HCT116 (cell line): Measurements from ENCODE around the gene NSFL1C. TPM values are rescaled to one million over a fixed set of nuclear protein-coding genes. Genes with fewer than 3 reads are reported as not detected.

Source experiments
- ATAC-seq: fragments of 200-7000 bp; cut with Tn5 transposase; 2 replicates; pipeline ENCODE4 v1.9.1; 2020; ENCODE audit warnings: mild to moderate bottlenecking, moderate library complexity
- BruUV-seq: library from RNA; stranded (reverse); fragments of 400-500 nt; replicated peaks from 2 replicates; lab custom pipeline; 2021; lab: Mats Ljungman, UMichigan
- CTCF ChIA-PET: fragments of 300-600 bp; sonication (Branson Sonifier 250); formaldehyde crosslinking; loops from one replicate; lab custom pipeline; 2021; ENCODE audit warnings: antibody characterized with exemption; lab: Charles Lee
- POLR2A ChIA-PET: fragments of 300-600, 350-600 bp; sonication (Branson Sonifier 250); formaldehyde crosslinking; loops from one replicate; lab custom pipeline; 2021; ENCODE audit warnings: antibody characterized with exemption; lab: Charles Lee
- RAD21 ChIA-PET, 2 experiments: fragments of 300-600 bp; sonication (Branson Sonifier 250); formaldehyde crosslinking; loops; one replicate each; lab custom pipeline; 2023; ENCODE audit warnings: low total read pairs in 2 of 2; ENCODE audit not compliant: uncharacterized antibody in 2 of 2, unreplicated experiment in 2 of 2, low non-redundant PET in 1 of 2; lab: Charles Lee
- DNase-seq: peaks from one replicate; pipeline ENCODE4 v3.0.0-alpha.2; 2010; ENCODE audit warnings: low read depth, low spot score
- H2AFZ ChIP-seq: fragments of 200-600 bp; shearing (Covaris generic), sonication (generic); 2 replicates; pipeline ENCODE4 v1.6.1; 2017; ENCODE audit warnings: low read depth, mixed run types, mixed read lengths, antibody characterized with exemption, low read length; ENCODE audit not compliant: poor library complexity, severe bottlenecking
- H3K27ac ChIP-seq: 2 replicates; pipeline ENCODE4 v1.5.1; 2012; ENCODE audit warnings: low read depth, low read length
- H3K27me3 ChIP-seq: fragments of 200-600 bp; sonication (generic); 2 replicates; pipeline ENCODE4 v1.6.1; 2016; ENCODE audit warnings: mixed run types, low read length, mixed read lengths; ENCODE audit not compliant: insufficient read depth
- H3K36me3 ChIP-seq, 2 experiments: fragments of 200-500 bp in 1 of 2; fragments of 200-600 bp in 1 of 2; sonication (Bioruptor generic) in 1 of 2; sonication (generic) in 1 of 2; 2 replicates each; pipeline versions ENCODE4 v1.5.1 to v1.6.1; 2014 to 2016; ENCODE audit warnings: low read length in 2 of 2, inconsistent platforms in 1 of 2, mixed read lengths in 1 of 2, mixed run types in 1 of 2; ENCODE audit not compliant: insufficient read depth in 2 of 2, control insufficient read depth in 1 of 2
- H3K4me1 ChIP-seq, 2 experiments: fragments of 200-600 bp in 1 of 2; sonication (generic) in 1 of 2; 2 replicates each; pipeline versions ENCODE4 v1.5.1 to v1.6.1; 2012 to 2017; ENCODE audit warnings: low read length in 2 of 2, inconsistent platforms in 1 of 2, mild to moderate bottlenecking in 1 of 2, mixed read lengths in 1 of 2, mixed run types in 1 of 2, moderate library complexity in 1 of 2; ENCODE audit not compliant: insufficient read depth in 2 of 2, control insufficient read depth in 1 of 2
- H3K4me2 ChIP-seq: fragments of 200-600 bp; sonication (generic); 2 replicates; pipeline ENCODE4 v1.6.1; 2017; ENCODE audit warnings: mixed run types, low read length, mixed read lengths
- H3K4me3 ChIP-seq, 2 experiments: fragments of 200-600 bp in 1 of 2; sonication (generic) in 1 of 2; replicated peaks in 1 of 2; 2 replicates each; pipeline ENCODE4 v1.5.1; 2011 to 2016; ENCODE audit warnings: low read length in 2 of 2, control low read depth in 1 of 2, low read depth in 1 of 2, mild to moderate bottlenecking in 1 of 2, mixed read lengths in 1 of 2, mixed run types in 1 of 2
- H3K79me2 ChIP-seq: fragments of 200-600 bp; sonication (generic); 2 replicates; pipeline ENCODE4 v1.6.1; 2017; ENCODE audit warnings: mild to moderate bottlenecking, mixed run types, low read length, moderate library complexity, mixed read lengths; ENCODE audit not compliant: insufficient read depth
- H3K9ac ChIP-seq: fragments of 200-600 bp; sonication (generic); 2 replicates; pipeline ENCODE4 v1.6.1; 2016; ENCODE audit warnings: low read length, mixed read lengths
- H3K9me2 ChIP-seq: fragments of 200-600 bp; sonication (generic), shearing (Covaris generic); 2 replicates; pipeline ENCODE4 v1.6.1; 2017; ENCODE audit warnings: mixed run types, mild to moderate bottlenecking, moderate library complexity; ENCODE audit not compliant: insufficient read depth
- H3K9me3 ChIP-seq, 2 experiments: fragments of 200-500 bp in 1 of 2; fragments of 200-600 bp in 1 of 2; sonication (Bioruptor generic) in 1 of 2; sonication (generic) in 1 of 2; 2 replicates each; pipeline ENCODE4 v1.6.1; 2014 to 2017; ENCODE audit warnings: low read length in 2 of 2, mixed read lengths in 2 of 2, inconsistent platforms in 1 of 2, low read depth in 1 of 2, mild to moderate bottlenecking in 1 of 2, mixed run types in 1 of 2, moderate library complexity in 1 of 2; ENCODE audit not compliant: control insufficient read depth in 1 of 2, insufficient read depth in 1 of 2
- H4K20me1 ChIP-seq: fragments of 200-600 bp; sonication (generic), shearing (Covaris generic); 2 replicates; pipeline ENCODE4 v1.6.1; 2017; ENCODE audit warnings: mixed run types, mild to moderate bottlenecking, moderate library complexity; ENCODE audit not compliant: insufficient read depth
- CBX3 ChIP-seq: IDR thresholded peaks from 2 replicates; pipeline ENCODE4 v1.6.1; 2012; ENCODE audit warnings: low read depth
- CEBPB ChIP-seq: IDR thresholded peaks from 2 replicates; pipeline ENCODE4 v1.6.1; 2012; ENCODE audit warnings: low read depth
- EGR1 ChIP-seq: IDR thresholded peaks from 2 replicates; pipeline ENCODE4 v1.6.1; 2012; ENCODE audit warnings: low read depth
- ELF1 ChIP-seq: IDR thresholded peaks from 2 replicates; pipeline ENCODE4 v1.6.1; 2012; ENCODE audit warnings: low read depth, borderline replicate concordance
- EZH2 ChIP-seq: fragments of 200-600 bp; sonication (generic); IDR thresholded peaks from 2 replicates; pipeline ENCODE4 v1.6.1; 2017; ENCODE audit warnings: antibody characterized with exemption, mixed run types
- EZH2phosphoT487 ChIP-seq: fragments of 200-600 bp; IDR thresholded peaks from 2 replicates; pipeline ENCODE4 v1.6.1; 2018; ENCODE audit warnings: antibody characterized with exemption, borderline replicate concordance
- FOSL1 ChIP-seq: IDR thresholded peaks from 2 replicates; pipeline ENCODE4 v1.6.1; 2012; ENCODE audit warnings: low read depth
- JUND ChIP-seq: IDR thresholded peaks from 2 replicates; pipeline ENCODE4 v1.6.1; 2012
- POLR2A ChIP-seq: IDR thresholded peaks from 2 replicates; pipeline ENCODE4 v1.7.0; 2011; ENCODE audit warnings: borderline replicate concordance; ENCODE audit not compliant: insufficient read depth, insufficient read length; ENCODE audit errors: extremely low read depth
- POLR2AphosphoS5 ChIP-seq: IDR thresholded peaks from 2 replicates; pipeline ENCODE4 v1.6.1; 2011; ENCODE audit warnings: mild to moderate bottlenecking, low read depth, low read length, moderate library complexity
- RAD21 ChIP-seq: IDR thresholded peaks from 2 replicates; pipeline ENCODE4 v1.6.1; 2012; ENCODE audit warnings: low read depth, mild to moderate bottlenecking
- SRF ChIP-seq: IDR thresholded peaks from 2 replicates; pipeline ENCODE4 v1.6.1; 2012; ENCODE audit warnings: low read depth
- ZNF274 ChIP-seq: fragments of 200-500 bp; sonication (Bioruptor generic); IDR thresholded peaks from 2 replicates; pipeline ENCODE4 v1.6.1; 2014; ENCODE audit warnings: mild to moderate bottlenecking, low read depth, low read length, inconsistent platforms
- intact Hi-C: fragments of 100-400 bp; cut with micrococcal nuclease; formaldehyde crosslinking; loops from 2 replicates; pipeline ENCODE4 v1.10.0; 2022
- total RNA-seq: library from RNA; stranded (reverse); gene quantifications from one replicate; pipeline ENCODE4 v1.2.1, GENCODE V29; 2021; ENCODE audit not compliant: unreplicated experiment
- TF ChIP-seq, protein P1 (sequence below): IDR thresholded peaks from 2 replicates; pipeline ENCODE4 v1.6.1; 2011; ENCODE audit warnings: mild to moderate bottlenecking, low read length, moderate library complexity; ENCODE audit not compliant: insufficient replicate concordance; ENCODE audit errors: extremely low read depth
- TF ChIP-seq, protein P2 (sequence below): IDR thresholded peaks from 2 replicates; pipeline ENCODE4 v1.6.1; 2012; ENCODE audit warnings: low read depth
- TF ChIP-seq, protein P3 (sequence below): IDR thresholded peaks from 2 replicates; pipeline ENCODE4 v1.6.1; 2012
- TF ChIP-seq, protein P4 (sequence below), 3 experiments: fragments of 200-600 bp in 1 of 3; sonication (generic) in 1 of 3; IDR thresholded peaks in 2 of 3; conservative IDR thresholded peaks in 1 of 3; 2 replicates each; pipeline ENCODE4 v1.5.1; 2012 to 2017; ENCODE audit warnings: low read depth in 2 of 3, low read length in 2 of 3, antibody characterized with exemption in 1 of 3, borderline replicate concordance in 1 of 3, control low read depth in 1 of 3, mild to moderate bottlenecking in 1 of 3, mixed read lengths in 1 of 3, mixed run types in 1 of 3, moderate library complexity in 1 of 3; ENCODE audit not compliant: insufficient read depth in 1 of 3

Gene NSFL1C
- total RNA-seq, 1 experiment from 2014 or later: 93.4 TPM

DNA sequence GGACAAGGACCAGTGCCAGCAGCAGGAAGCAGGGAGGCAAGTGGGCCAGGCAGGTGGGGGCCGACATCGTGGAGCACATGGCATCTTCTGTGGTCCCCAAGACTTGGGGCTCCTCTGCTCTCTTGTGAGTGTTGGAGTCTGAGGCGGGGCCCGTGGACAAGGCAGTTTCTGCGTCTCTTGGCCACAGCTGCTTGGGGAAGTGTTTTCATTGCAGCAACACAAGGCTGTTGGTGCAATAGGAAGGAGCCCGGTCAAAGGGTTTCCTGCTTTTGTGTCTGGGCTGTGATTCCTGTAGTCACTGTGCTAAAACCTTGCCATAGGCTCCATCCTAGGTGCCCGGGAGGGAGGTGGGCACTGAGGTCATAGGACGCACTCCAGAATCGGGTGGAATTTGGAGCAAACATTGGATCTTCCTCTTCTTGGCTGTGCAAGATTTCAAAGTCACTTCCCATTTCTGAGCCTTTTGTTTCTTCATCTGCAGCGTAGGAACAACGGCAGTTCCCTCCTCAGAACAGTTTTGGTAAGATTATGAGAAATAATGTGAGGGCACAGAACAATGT lies 24.7 kb upstream of the NSFL1C start, which contains the start of gene SIRPB2:
SIRPB2 (minus strand) TSS at position 140 of the 560 bp plus-strand sequence; CDS start at position 79, 61 bp downstream.
- Histone ChIP-seq H4K20me1 (no peaks in the 10 kb centered on the region), H3K79me2 (no peaks in the 10 kb centered on the region), H3K27me3 (no peaks in the 10 kb centered on the region), H2AFZ (no peak within 1 kb of the TSS), H3K36me3 (no peaks in the 10 kb centered on the region), H3K27ac (no peak within 1 kb of the TSS), H3K9me3 (no peaks in the 10 kb centered on the region; a peak in 1 of 4 replicates), H3K4me2 (peak within 1 kb of the TSS; percentile 62), H3K9ac (no peak within 1 kb of the TSS), H3K9me2 (no peaks in the 10 kb centered on the region), H3K4me1 (peaks cover 0 to 18% of the 10 kb centered on the region in 2 experiments; a peak in 2 of 4 replicates), H3K4me3 (no peak within 1 kb of the TSS)
- no peak for TF ChIP-seq SRF
- TF ChIP-seq RAD21: no peak
- TF ChIP-seq ZNF274: no peak
- TF ChIP-seq, protein P1, sequence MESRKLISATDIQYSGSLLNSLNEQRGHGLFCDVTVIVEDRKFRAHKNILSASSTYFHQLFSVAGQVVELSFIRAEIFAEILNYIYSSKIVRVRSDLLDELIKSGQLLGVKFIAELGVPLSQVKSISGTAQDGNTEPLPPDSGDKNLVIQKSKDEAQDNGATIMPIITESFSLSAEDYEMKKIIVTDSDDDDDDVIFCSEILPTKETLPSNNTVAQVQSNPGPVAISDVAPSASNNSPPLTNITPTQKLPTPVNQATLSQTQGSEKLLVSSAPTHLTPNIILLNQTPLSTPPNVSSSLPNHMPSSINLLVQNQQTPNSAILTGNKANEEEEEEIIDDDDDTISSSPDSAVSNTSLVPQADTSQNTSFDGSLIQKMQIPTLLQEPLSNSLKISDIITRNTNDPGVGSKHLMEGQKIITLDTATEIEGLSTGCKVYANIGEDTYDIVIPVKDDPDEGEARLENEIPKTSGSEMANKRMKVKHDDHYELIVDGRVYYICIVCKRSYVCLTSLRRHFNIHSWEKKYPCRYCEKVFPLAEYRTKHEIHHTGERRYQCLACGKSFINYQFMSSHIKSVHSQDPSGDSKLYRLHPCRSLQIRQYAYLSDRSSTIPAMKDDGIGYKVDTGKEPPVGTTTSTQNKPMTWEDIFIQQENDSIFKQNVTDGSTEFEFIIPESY: no peak
- no peak for TF ChIP-seq CEBPB
- no peak for TF ChIP-seq POLR2A
- TF ChIP-seq, protein P2, sequence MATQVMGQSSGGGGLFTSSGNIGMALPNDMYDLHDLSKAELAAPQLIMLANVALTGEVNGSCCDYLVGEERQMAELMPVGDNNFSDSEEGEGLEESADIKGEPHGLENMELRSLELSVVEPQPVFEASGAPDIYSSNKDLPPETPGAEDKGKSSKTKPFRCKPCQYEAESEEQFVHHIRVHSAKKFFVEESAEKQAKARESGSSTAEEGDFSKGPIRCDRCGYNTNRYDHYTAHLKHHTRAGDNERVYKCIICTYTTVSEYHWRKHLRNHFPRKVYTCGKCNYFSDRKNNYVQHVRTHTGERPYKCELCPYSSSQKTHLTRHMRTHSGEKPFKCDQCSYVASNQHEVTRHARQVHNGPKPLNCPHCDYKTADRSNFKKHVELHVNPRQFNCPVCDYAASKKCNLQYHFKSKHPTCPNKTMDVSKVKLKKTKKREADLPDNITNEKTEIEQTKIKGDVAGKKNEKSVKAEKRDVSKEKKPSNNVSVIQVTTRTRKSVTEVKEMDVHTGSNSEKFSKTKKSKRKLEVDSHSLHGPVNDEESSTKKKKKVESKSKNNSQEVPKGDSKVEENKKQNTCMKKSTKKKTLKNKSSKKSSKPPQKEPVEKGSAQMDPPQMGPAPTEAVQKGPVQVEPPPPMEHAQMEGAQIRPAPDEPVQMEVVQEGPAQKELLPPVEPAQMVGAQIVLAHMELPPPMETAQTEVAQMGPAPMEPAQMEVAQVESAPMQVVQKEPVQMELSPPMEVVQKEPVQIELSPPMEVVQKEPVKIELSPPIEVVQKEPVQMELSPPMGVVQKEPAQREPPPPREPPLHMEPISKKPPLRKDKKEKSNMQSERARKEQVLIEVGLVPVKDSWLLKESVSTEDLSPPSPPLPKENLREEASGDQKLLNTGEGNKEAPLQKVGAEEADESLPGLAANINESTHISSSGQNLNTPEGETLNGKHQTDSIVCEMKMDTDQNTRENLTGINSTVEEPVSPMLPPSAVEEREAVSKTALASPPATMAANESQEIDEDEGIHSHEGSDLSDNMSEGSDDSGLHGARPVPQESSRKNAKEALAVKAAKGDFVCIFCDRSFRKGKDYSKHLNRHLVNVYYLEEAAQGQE: no peak
- TF ChIP-seq CBX3: no peak
- TF ChIP-seq EZH2phosphoT487: no peak
- no peak for TF ChIP-seq ELF1
- TF ChIP-seq, protein P3, sequence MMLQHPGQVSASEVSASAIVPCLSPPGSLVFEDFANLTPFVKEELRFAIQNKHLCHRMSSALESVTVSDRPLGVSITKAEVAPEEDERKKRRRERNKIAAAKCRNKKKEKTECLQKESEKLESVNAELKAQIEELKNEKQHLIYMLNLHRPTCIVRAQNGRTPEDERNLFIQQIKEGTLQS: no peak
- no peak for TF ChIP-seq JUND
- TF ChIP-seq EZH2: no peak
- TF ChIP-seq FOSL1: no peak
- TF ChIP-seq POLR2AphosphoS5: no peak
- TF ChIP-seq, protein P4, sequence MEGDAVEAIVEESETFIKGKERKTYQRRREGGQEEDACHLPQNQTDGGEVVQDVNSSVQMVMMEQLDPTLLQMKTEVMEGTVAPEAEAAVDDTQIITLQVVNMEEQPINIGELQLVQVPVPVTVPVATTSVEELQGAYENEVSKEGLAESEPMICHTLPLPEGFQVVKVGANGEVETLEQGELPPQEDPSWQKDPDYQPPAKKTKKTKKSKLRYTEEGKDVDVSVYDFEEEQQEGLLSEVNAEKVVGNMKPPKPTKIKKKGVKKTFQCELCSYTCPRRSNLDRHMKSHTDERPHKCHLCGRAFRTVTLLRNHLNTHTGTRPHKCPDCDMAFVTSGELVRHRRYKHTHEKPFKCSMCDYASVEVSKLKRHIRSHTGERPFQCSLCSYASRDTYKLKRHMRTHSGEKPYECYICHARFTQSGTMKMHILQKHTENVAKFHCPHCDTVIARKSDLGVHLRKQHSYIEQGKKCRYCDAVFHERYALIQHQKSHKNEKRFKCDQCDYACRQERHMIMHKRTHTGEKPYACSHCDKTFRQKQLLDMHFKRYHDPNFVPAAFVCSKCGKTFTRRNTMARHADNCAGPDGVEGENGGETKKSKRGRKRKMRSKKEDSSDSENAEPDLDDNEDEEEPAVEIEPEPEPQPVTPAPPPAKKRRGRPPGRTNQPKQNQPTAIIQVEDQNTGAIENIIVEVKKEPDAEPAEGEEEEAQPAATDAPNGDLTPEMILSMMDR (IDR thresholded peaks at IDR 0.05 in 2 of 3, conservative IDR thresholded peaks at IDR 0.05 in 1 of 3; ENCODE audit: borderline replicate concordance in 1 of 3, insufficient read depth in 1 of 3, low read depth in 2 of 3, low read length in 2 of 3): no peak
- no peak for TF ChIP-seq EGR1
- ChIA-PET POLR2A (no interaction called here), CTCF (interaction anchor here (2.7 kb wide), 1 partner anchor 13 kb away, joined by 17 read pairs; no protein-coding TSS in a partner anchor), RAD21 (no interaction called here)
- intact Hi-C loops: no loop called here
- DNase-seq: no peak
- ATAC-seq: no peak
- BruUV-seq: no TSS peak
